GDM1 (cell line): ENCODE results near the gene ZNF384.

ENCODE experiments used
- DNase-seq: peaks from one replicate; lab custom pipeline; 2025; lab: John Stamatoyannopoulos, UW

The ZNF384 gene

GRCh38 chr12:6699259-6699988, 10.2 kb upstream of the ZNF384 start:
- DNase-seq: no peak

DNA sequence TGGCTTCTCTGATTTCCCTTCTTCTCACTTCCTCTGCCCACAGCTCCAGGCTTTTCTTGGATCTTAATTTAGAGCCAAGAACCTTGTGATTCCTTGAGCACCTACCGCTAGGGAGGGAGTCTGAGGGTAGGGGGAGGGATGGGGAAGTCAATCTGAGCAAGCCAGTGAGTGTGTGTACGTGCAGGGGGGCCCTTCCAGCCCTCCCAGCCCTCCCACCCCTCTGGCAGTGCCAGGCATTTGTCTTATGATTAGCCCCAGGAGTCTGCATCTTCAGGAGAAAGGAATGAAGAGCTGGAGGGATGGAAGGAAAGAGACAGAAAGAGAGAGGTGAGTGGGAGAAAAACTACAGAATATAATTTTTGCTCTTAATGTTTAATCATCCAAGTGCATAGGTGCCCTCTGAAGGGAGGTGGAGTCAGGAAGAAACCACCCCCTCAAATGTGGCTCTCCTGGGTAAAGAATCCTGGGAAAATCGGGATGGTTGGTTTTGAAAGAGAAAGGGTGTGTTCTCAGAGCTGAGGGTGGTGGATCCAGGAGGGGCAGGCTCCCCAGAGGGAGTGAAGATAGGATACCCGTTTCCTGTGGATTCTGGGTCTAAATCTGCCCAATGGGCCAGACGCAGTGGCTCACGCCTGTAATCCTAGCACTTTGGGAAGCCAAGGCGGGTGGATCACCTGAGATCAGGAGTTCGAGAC, 9.3 kb upstream of the ZNF384 start:
- DNase-seq: no peak

DNA sequence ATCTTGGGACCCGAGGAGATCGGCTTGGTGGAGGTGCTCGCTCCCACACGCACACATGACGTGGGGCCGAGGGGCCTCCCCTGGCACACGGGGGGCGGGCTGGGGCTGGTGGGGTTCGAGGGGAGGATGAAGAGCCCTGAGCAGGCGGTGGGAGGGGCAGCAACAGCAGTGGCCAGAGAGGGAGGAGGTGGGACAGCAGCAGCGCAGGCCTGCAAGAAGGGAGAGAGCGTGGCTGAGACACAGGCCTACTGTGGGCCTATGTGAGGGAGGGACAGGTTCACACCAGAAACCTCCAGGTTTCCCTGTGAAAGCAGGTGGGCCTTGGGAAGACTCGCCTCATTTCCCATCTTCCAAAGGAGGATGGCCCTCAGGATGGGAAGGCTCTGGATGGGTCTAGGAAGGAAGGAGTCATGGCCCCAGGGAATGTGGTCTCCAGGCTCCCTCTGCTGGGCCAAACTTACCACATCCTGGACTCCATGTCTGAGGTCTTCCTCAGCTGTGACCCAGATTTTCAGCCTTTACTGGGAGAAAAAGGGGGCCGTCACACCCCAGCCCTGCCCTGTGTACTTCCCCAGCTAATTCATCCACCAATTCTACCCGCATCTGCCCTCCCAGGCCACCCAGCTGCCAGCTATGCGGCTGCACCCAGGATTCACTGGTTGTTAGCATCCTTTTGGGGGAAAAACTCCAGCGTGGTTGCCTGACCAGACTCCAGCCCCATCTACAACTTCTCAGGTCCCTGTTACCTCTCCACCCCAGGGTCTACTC, 8.6 kb upstream of the ZNF384 start:
- no peak for DNase-seq

DNA sequence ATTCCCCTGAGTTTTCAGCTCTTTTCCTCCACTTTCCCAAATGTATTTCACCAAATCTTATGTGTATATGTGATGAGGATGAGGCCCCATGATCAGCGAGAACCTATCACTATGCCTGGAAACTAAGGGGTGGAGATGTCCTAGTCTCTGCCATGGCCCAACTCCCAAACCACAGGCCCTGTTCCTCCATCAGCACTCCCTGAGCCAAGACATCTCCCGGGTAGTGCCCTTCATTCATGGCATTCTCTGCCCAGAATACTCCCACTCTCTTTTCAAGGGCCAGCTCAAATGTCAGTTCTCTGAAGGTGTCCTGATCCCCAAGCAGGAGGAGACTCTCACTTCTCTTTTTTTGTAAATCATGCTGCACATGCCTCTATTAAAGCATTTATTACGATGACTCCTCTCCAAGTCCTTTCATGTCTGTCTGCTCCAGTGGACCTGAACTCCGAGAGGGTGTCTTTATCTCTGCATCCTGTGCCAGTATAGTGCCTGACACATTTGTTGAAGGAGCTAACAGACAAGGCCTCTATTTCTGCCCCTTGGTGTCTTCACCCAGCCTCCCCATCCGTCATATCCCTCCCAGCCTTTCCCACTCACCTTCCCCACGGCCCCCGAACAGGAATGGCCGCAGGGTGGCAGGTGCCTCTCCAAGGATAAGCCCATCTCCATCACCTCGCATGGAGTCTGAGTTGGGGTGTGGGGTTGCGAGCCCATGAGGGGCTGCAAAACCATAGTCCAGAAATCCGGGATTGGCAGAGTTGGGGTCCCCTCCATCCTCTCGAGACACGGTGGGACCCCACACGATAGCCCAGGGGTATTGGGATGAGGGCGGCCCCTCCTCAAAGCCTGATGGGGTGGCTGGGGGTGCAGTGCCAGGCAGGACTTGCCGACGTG, 7.8 kb upstream of the ZNF384 start:
- DNase-seq: no peak

DNA sequence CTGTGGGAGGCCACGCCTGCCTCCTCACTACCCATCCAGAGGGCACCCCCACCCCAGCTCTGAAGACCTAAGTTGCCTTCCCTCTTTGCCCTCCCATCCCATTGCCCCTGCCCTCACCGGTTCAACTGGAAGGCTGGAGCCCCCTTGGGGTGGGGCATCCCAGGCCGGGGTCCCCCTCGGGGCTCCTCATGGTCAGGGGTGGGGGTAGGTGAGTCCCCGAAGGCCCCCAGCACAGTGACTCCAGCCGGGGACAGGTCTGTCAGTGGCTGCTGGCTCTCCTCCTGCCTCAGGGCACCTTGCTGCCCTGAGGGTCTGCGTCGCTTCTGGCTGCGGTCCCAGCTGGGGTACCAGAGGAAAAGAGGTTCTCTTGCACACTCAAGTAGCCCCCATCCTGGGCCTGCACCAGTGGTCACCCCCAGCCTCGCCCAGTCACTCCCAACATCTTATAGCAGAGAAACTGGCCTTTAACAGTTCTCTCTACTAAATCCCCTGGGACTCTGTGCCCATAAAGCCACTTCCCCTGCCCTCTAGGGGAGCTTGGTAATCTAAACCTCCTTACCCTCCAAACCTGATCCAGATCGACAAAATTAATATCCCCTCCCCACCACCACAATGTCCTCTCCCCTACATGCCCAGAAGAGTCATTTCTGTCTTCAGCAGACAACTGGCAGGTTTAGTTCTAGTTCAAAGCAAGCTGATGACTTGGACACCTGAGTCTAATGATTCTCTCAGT, 6.3 kb upstream of the ZNF384 start:
- no peak for DNase-seq

GRCh38 chr12:6694701-6695100, 5.5 kb upstream of the ZNF384 start:
- no peak for DNase-seq

DNA sequence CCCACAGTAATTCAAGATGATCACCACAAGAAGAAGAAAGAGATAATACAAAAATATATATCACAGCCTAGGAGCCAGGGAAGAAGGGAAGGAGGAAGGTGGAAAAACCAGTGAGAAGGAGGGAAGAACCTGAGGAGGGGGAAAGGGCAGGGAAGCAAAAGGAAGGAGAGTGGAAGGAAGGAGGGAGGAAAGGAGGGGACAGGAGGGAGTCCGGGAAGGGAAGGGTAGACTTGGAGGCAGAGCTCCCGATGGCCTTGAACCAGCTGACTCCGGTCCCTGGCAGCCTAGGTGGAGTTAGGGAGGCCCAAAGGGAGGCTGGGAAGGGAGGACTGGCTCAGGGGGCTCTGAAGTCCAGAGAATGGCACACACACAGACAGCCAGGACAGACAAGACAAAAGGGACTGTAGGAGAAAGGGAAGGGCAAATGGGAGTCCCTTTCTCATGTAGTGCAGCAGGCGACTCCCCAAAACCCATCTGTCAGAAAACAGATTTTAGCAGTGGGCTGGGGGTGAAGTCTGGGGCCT, 4.7 kb upstream of the ZNF384 start:
- DNase-seq: no peak

DNA sequence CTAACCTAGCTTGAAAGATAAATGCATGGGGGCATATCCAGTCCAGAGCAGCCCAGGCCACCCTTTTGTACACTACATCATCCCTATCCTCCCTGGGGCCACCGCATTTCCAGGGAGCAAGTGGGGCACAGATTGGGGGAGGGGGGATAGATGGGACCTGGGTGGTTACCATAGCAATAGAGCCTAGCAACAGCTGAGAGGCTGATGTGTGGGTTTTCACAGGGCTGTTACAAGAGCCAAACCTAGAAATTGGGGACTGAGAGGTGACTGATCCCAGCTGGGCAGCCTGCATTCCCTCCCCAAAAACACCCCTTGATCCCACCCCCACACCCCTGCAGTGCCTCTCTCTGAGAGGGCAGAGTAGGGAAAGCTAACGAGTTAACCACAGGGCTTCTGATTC, 3.7 kb upstream of the ZNF384 start:
- DNase-seq: no peak

DNA sequence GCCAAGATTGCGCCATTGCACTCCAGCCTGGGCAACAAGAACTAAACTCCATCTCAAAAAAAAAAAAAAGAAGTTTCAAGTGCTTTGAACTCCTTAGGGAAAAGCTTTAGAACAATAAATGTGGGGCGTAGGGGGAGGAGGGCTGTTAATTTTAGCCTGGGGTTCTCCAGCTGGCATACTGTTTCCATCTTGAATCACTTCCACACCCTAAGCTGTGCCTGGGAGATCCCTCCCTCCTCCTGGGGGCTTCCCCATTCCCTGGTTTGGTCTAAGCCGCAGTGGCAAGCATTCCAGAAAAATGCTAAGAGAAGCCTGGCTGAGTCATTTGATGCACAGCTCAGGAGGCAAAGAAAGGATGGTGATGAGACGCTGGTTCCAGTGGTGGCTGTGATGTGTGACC, 2.3 kb upstream of the ZNF384 start:
- no peak for DNase-seq

DNA sequence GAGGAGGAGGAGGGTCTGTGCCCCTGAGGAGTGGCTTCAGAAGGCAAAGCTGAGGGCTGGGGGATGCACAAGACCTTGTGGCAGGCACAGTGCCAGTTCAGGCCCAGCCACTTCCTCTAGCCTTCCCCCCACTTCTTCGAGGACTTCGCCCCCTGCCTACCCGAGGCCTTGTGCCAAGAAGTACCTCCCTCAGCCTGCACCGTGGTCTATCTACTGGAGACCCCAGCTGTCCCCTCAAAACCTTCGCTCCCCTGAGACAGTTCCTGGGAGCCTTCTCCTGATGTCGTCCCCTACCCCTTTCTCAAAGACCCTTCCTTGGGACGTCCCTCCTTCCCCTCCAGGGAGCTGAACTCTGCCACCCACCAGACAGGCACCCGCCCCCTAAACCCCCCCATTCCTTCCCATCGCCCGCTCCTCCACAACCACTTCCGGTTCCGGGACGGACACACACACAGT, 604 bp downstream of the ZNF384 start:
- peak; percentile 69 for DNase-seq

DNA sequence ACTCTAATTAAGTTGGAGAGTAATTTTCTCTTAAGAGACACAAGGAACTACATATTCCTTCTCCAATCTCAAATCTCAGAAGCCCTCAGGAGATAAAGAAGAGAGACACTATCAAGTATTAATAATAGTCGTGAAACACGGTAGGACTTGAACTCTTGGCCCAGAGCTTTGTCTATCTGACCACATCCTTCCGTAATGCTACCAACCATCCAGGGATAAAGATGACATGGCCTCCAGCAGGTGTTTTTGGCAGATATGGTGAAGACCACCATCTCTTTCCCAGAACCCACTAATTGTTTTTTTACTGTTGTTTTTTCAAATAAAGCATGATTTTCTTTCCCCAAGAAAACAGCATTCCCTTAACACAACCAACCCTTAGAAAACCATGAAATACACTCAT, 3.4 kb downstream of the ZNF384 start:
- DNase-seq: no peak

- no peak for DNase-seq
These were observed 4.6 kb downstream of the ZNF384 start for GRCh38 chr12:6684609-6685008.

DNA sequence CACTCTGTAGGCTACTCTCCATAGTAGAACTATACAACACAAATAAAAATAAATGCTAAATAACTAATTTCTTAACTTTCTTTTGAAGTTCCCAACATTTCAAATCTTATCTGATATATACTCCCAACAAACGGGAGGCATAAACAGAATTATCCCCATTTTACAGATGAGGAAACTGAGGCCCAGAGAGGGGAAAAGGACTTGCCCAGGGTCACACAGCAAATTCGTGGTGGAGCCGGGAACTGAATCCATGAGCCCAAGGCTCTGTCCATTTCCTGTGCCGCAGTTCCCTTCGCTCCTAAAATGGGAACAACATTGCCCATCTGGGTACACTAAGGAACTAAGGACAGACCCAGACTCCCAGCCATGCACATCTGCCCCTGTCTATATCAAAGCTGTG, 12.2 kb downstream of the ZNF384 start:
- DNase-seq: no peak

DNA sequence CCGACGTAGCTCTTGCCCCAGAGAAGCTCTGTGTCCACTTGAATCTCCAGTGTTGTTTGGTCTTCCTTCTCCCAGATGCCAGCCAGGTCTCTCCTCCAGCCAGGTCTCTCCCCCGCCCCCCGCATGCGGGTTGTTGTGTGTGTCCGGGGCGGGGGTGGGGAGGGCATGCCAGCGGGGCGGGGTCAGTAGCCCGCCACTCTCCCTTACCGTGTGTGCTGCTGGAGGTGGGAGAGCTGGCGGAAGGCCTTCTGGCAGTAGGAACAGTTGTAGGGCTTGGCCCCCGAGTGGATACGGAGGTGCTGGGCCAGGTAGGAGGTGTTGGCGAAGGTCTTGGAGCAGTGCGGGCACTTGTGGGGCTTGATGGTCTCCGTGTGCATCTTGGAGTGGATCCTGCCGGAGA, 17.0 kb downstream of the ZNF384 start:
- DNase-seq: no peak

GRCh38 chr12:6667559-6668210, 21.5 kb downstream of the ZNF384 start:
- no peak for DNase-seq

DNA sequence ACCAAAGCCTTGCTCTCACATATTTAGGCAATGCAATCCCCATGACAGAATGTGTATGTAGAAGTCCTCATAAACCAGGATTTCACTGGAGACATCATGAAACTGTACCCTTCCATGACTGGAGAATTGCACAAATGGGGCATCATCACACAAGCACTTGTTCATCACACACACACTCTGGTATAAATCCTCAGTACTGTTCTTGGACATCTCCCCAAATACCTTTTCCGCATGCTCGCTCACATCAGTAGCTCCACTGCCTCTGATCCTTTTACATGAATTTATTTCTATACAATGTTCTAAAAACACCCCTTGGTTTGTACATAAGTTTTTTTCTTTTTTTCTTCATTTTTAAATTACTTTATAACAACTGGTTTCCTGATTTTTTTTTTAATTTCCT, 23.0 kb downstream of the ZNF384 start:
- no peak for DNase-seq

- no peak for DNase-seq
These were observed 24.3 kb downstream of the ZNF384 start for GRCh38 chr12:6664902-6665301.

DNA sequence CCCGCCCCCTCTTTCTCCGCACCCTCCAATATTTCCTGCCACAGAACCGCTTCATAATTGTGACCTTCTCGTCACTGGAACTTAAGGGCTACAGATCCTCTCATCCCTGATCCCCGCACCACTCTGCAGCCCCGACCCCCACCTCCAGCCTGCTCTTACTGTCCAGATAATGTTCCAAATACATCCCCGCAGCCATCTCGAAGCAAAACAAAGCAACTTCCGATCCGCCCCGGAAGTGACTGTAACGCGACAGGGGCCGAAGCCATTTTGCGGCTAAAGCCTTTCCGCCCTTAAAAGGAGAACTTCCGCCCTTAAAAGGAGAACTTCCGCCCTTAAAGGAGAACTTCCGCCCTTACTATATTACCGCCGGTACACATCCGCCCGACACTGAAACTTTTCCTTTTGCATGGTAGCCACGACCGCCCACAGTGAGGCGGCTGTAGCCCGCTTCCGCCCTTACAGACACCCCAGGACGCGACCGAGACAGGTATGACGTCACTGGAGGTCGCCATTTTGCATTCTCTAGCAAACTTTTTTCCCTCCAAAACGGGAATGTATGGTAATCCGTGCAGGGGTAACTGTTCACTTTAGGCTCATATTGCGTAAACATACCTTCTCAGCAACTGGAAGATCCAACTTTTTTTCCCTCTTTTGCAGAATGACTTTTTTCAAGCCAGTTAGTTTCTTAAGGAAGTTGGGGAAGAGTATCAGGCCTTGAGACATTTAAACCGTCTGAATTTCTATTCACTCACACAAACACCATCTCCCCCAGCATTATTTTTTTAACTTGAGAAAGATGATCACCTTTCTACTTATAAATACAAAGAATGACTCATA, 26.1 kb downstream of the ZNF384 start, which contains the start of gene ING4:
TSS of gene ING4 (minus strand) at position 214 of the 837 bp plus-strand sequence. CDS start at position 196, 18 bp downstream.
- DNase-seq: peak; percentile 99

DNA sequence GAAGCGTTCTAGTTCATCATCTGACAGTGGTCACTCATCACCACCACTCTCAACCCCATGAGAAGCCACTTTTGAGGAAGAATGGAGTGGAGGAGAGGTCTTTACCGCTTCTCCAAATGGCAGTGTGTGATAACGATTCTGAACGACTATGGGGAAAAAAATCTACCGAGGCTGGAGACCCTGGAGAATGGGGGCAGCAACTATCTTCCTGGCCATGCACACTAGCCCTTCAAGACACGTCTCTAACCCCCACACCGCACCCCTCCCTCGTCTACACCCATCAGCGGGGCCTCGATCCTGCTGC, 26.6 kb downstream of the ZNF384 start:
- DNase-seq: no peak

DNA sequence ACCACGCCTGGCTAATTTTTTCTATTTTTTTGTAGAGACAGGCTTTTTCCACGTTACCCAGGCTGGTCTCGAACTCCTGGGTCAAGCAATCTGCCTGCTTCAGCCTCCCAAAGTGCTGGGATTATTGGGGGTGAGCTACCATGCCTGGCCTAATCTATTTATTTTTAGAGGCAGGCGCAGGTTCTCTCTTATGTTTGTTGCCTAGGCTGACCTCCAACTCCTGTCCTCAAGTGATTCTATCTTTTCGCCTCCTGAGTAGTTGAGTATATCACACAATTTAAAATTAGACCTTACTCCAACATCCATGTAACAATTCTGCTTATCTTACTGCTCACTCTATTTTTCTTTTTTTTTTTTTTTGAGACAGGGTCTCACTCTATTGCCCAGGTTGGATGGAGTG, 35.2 kb downstream of the ZNF384 start:
- no peak for DNase-seq
